GM12891 (cell line): ENCODE results near the gene LRRC27.

ENCODE experiments used
- POLR2A ChIP-seq: IDR thresholded peaks from 2 replicates; pipeline ENCODE4 v1.6.1; 2011; ENCODE audit warnings: low read depth, low read length, control low read depth
- POLR2AphosphoS5 ChIP-seq: IDR thresholded peaks from 2 replicates; pipeline ENCODE4 v1.6.1; 2011; ENCODE audit warnings: low read depth, low read length, control low read depth
- SPI1 ChIP-seq: IDR thresholded peaks from 2 replicates; pipeline ENCODE4 v1.6.1; 2011; ENCODE audit warnings: low read depth, low read length, control low read depth
- TAF1 ChIP-seq: IDR thresholded peaks from 2 replicates; pipeline ENCODE4 v1.6.1; 2011; ENCODE audit warnings: low read depth, low read length, control low read depth

DNA sequence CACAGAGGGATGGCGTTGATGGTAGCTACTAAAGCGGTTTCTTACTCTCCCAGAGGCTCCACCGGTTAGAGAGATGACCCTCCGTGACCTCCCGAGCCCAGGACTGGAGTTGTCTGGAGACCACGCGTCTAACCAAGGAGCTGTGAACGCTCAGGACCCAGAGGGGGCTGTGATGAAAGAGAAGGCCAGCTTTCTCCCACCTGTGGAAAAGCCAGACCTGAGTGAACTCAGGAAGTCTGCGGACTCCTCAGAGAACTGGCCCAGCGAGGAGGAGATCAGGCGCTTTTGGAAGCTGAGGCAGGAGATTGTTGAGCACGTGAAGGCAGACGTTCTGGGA is 15.9 kb downstream of the LRRC27 start:
- TF ChIP-seq POLR2AphosphoS5: no peak
- TF ChIP-seq SPI1: no peak
- TF ChIP-seq TAF1: no peak
- TF ChIP-seq POLR2A: no peak
